Measurements from ENCODE around the gene DCAF5. TPM values are rescaled to one million over a fixed set of nuclear protein-coding genes. Genes with fewer than 3 reads are reported as not detected.
"Not testable (repeated sequence)": the region's sequence is repeated elsewhere in the genome, so short reads cannot be mapped to it uniquely, and the experiment has no call there.

The DCAF5 gene
- total RNA-seq, 6 donors from 2014 or later, result 37.7 to 78.6 (median 49.0) TPM

GRCh38 chr14:69034612-69035262 lies 118.2 kb downstream of the DCAF5 start:
- WGBS, 2 donors, result 70 to 72% methylated on average over 7 of the region's 7 CpGs
- H3K4me1 ChIP-seq, result peaks cover 9 to 18% (median 10%) of the 10 kb centered on the region in 4 donors
- DNase-seq (no peak), ATAC-seq (ENCODE audit: low FRiP score in 2 of 2) (no peak)
- no peaks in the 10 kb centered on the region for H3K27me3 ChIP-seq
- no peak overlapping the region for H3K27ac ChIP-seq
- H3K36me3 ChIP-seq, result no peaks in the 10 kb centered on the region
- H3K4me3 ChIP-seq, result no peak overlapping the region
- TF ChIP-seq EP300 (IDR thresholded peaks at IDR 0.05) (no peak), POLR2A (IDR thresholded peaks at IDR 0.05) (no peak)
- H3K9me3 ChIP-seq, result no peaks in the 10 kb centered on the region

- Histone ChIP-seq H3K27me3 (no peaks in the 10 kb centered on the region), H3K9me3 (no peaks in the 10 kb centered on the region), H3K4me1 (no peaks in the 10 kb centered on the region), H3K4me3 (no peak overlapping the region), H3K36me3 (no peaks in the 10 kb centered on the region), H3K27ac (no peak overlapping the region)
- ATAC-seq (ENCODE audit: low FRiP score in 2 of 2) (no peak), DNase-seq (no peak)
- WGBS, 2 donors, result 44 to 56% methylated on average over 1 of the region's 1 CpG
- TF ChIP-seq POLR2AphosphoS5 (IDR thresholded peaks at IDR 0.05) (no peak), CTCF (IDR thresholded peaks at IDR 0.05) (no peak), EP300 (IDR thresholded peaks at IDR 0.05) (no peak), POLR2A (IDR thresholded peaks at IDR 0.05) (no peak)
Measured at GRCh38 chr14:69027242-69027913, 125.5 kb downstream of the DCAF5 start.

- H3K36me3 ChIP-seq, result no peaks in the 10 kb centered on the region
- no peaks in the 10 kb centered on the region for H3K9me3 ChIP-seq
- WGBS, 2 donors, result 89 to 90% methylated on average over 4 of the region's 4 CpGs
- no peak for DNase-seq
- H3K4me1 ChIP-seq, result no peaks in the 10 kb centered on the region
- no peak for ATAC-seq (ENCODE audit: low FRiP score in 2 of 2)
- TF ChIP-seq EP300 (IDR thresholded peaks at IDR 0.05), result no peak
- TF ChIP-seq POLR2AphosphoS5 (IDR thresholded peaks at IDR 0.05), result no peak
- TF ChIP-seq CTCF (IDR thresholded peaks at IDR 0.05), result no peak
- TF ChIP-seq POLR2A (IDR thresholded peaks at IDR 0.05), result no peak
- H3K27me3 ChIP-seq, result no peaks in the 10 kb centered on the region
- H3K4me3 ChIP-seq, result no peak overlapping the region
- no peak overlapping the region for H3K27ac ChIP-seq
Measured at GRCh38 chr14:69023035-69023434, 129.9 kb downstream of the DCAF5 start.

DNA sequence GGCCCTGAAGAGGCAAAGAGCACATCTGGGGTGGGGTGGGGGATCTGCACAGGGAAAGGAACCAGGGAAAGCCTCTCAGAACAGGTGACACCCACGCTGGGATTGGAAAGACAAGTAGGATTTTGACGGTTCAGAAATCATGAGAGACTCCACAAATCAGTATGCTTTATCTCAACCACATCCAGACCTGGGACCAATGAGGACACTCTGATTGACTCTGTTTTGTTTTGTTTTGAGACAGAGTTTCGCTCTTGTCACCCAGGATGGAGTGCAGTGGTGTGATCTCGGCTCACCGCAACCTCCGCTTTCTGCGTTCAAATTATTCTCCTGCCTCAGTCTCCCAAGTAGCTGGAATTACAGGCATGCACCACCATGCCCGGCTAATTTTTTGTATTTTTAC lies 130.8 kb downstream of the DCAF5 start:
- not testable (repeated sequence) for H3K9me3 ChIP-seq; H3K4me1 ChIP-seq; H3K4me3 ChIP-seq; H3K27ac ChIP-seq; ATAC-seq (ENCODE audit: low FRiP score in 2 of 2); H3K36me3 ChIP-seq; H3K27me3 ChIP-seq; DNase-seq
- 87 to 92% methylated on average over 8 of the region's 8 CpGs for WGBS, 2 donors

GRCh38 chr14:69017706-69018105 lies 135.2 kb downstream of the DCAF5 start:
- Histone ChIP-seq H3K27ac (no peak overlapping the region), H3K4me3 (no peak overlapping the region), H3K36me3 (no peaks in the 10 kb centered on the region), H3K4me1 (peaks cover 16 to 19% (median 18%) of the 10 kb centered on the region in 4 donors), H3K9me3 (no peaks in the 10 kb centered on the region), H3K27me3 (no peaks in the 10 kb centered on the region)
- no peak for DNase-seq
- ATAC-seq (ENCODE audit: low FRiP score in 2 of 2), result no peak
- no peak for TF ChIP-seq POLR2AphosphoS5 (IDR thresholded peaks at IDR 0.05)
- TF ChIP-seq CTCF (IDR thresholded peaks at IDR 0.05), result no peak
- TF ChIP-seq POLR2A (IDR thresholded peaks at IDR 0.05), result no peak
- TF ChIP-seq EP300 (IDR thresholded peaks at IDR 0.05), result no peak
- 69 to 79% methylated on average over 1 to 3 of the region's 4 CpGs for WGBS, 2 donors
